ENCODE measurements around the gene GPR119. TPM values are rescaled to one million over a fixed set of nuclear protein-coding genes. Genes with fewer than 3 reads are reported as not detected.

The GPR119 gene
- total and polyA plus RNA-seq, 2 experiments from 2014 or later, result not detected

GRCh38 chrX:130416785-130417184 is 31.3 kb upstream of the GPR119 start:
- H3K4me1 ChIP-seq (ENCODE audit: low read depth), result no peaks in the 10 kb centered on the region
- no peaks in the 10 kb centered on the region for H3K9me3 ChIP-seq (ENCODE audit: low read depth)
- H3K27me3 ChIP-seq, result no peaks in the 10 kb centered on the region
- H3K27ac ChIP-seq, result no peak overlapping the region
- H3K4me3 ChIP-seq, result no peak overlapping the region
- no peak for TF ChIP-seq CTCF (IDR thresholded peaks at IDR 0.05; ENCODE audit: low read depth, low read length)
- no peak for DNase-seq (ENCODE audit: low read depth in 1 of 2, low spot score in 1 of 2)
- no peaks in the 10 kb centered on the region for H3K36me3 ChIP-seq

GRCh38 chrX:130415201-130415600 is 29.7 kb upstream of the GPR119 start:
- Histone ChIP-seq H3K36me3 (no peaks in the 10 kb centered on the region), H3K4me3 (no peak overlapping the region), H3K27ac (no peak overlapping the region), H3K27me3 (no peaks in the 10 kb centered on the region), H3K9me3 (ENCODE audit: low read depth) (no peaks in the 10 kb centered on the region), H3K4me1 (ENCODE audit: low read depth) (no peaks in the 10 kb centered on the region)
- no peak for DNase-seq (ENCODE audit: low read depth in 1 of 2, low spot score in 1 of 2)
- no peak for TF ChIP-seq CTCF (IDR thresholded peaks at IDR 0.05; ENCODE audit: low read depth, low read length)

- DNase-seq (ENCODE audit: low read depth in 1 of 2, low spot score in 1 of 2), result no peak
- Histone ChIP-seq H3K9me3 (ENCODE audit: low read depth) (no peaks in the 10 kb centered on the region), H3K36me3 (peaks cover 4% of the 10 kb centered on the region), H3K27ac (no peak overlapping the region), H3K4me3 (no peak overlapping the region), H3K4me1 (ENCODE audit: low read depth) (no peaks in the 10 kb centered on the region), H3K27me3 (no peaks in the 10 kb centered on the region)
- no peak for TF ChIP-seq CTCF (IDR thresholded peaks at IDR 0.05; ENCODE audit: low read depth, low read length)
Measured at GRCh38 chrX:130414800-130415199, 29.3 kb upstream of the GPR119 start.

- TF ChIP-seq CTCF (IDR thresholded peaks at IDR 0.05; ENCODE audit: low read depth, low read length), result no peak
- H3K4me1 ChIP-seq (ENCODE audit: low read depth), result no peaks in the 10 kb centered on the region
- peak in 1 of 2 donors; percentile 59 for DNase-seq (ENCODE audit: low read depth in 1 of 2, low spot score in 1 of 2)
- no peak overlapping the region for H3K4me3 ChIP-seq
- H3K27ac ChIP-seq, result no peak overlapping the region
- H3K27me3 ChIP-seq, result no peaks in the 10 kb centered on the region
- H3K36me3 ChIP-seq, result peaks cover 9% of the 10 kb centered on the region
- H3K9me3 ChIP-seq (ENCODE audit: low read depth), result no peaks in the 10 kb centered on the region
Measured at GRCh38 chrX:130413415-130413814, 27.9 kb upstream of the GPR119 start.

- peak overlapping the region; percentile 71 for H3K4me3 ChIP-seq
- H3K27me3 ChIP-seq, result peaks cover 15% of the 10 kb centered on the region
- H3K36me3 ChIP-seq, result peaks cover 3% of the 10 kb centered on the region
- no peaks in the 10 kb centered on the region for H3K9me3 ChIP-seq (ENCODE audit: low read depth)
- no peak for TF ChIP-seq CTCF (IDR thresholded peaks at IDR 0.05; ENCODE audit: low read depth, low read length)
- H3K27ac ChIP-seq, result peak overlapping the region; percentile 85
- no peak for DNase-seq (ENCODE audit: low read depth in 1 of 2, low spot score in 1 of 2)
- no peaks in the 10 kb centered on the region for H3K4me1 ChIP-seq (ENCODE audit: low read depth)
Measured at GRCh38 chrX:130402208-130402684, 16.8 kb upstream of the GPR119 start.
